IMR-90 (cell line): ENCODE data around the gene RBBP6. TPM values are rescaled to one million over a fixed set of nuclear protein-coding genes. Genes with fewer than 3 reads are reported as not detected.

ENCODE experiments used
- ATAC-seq: fragments of 200-7000 bp; cut with Tn5 transposase; 2 replicates; pipeline ENCODE4 v1.9.1; 2020; ENCODE audit warnings: low read depth, mild to moderate bottlenecking, moderate library complexity
- BruUV-seq: library from RNA; stranded (reverse); fragments of 400-500 nt; replicated peaks from 2 replicates; lab custom pipeline; 2021; lab: Mats Ljungman, UMichigan
- CTCF ChIA-PET: fragments of 300-600 bp; formaldehyde crosslinking; extraction: SDS; loops from one replicate; lab custom pipeline; 2021; ENCODE audit warnings: antibody characterized with exemption; lab: Yijun Ruan, JAX
- POLR2A ChIA-PET: fragments of 300-600 bp; sonication (Branson Sonifier 250); formaldehyde crosslinking; loops from one replicate; lab custom pipeline; 2022; ENCODE audit warnings: antibody characterized with exemption; ENCODE audit not compliant: unreplicated experiment; lab: Charles Lee
- DNase-seq: peaks from one replicate; pipeline ENCODE4 v3.0.0; 2013
- H2AFZ ChIP-seq: replicated peaks from 2 replicates; pipeline ENCODE3; 2013; ENCODE audit warnings: low read length, mild to moderate bottlenecking; ENCODE audit not compliant: poor library complexity
- H2AK5ac ChIP-seq: 2 replicates; pipeline ENCODE4 v1.6.1; 2013; ENCODE audit warnings: low read depth, low read length, inconsistent platforms
- H2AK9ac ChIP-seq: replicated peaks from 2 replicates; pipeline ENCODE3; 2013; ENCODE audit warnings: mild to moderate bottlenecking, low read depth, low read length, moderate library complexity; ENCODE audit not compliant: poor library complexity
- H2BK120ac ChIP-seq: 2 replicates; pipeline ENCODE4 v1.6.1; 2013; ENCODE audit warnings: low read depth, low read length, inconsistent platforms
- H2BK15ac ChIP-seq: 3 replicates; pipeline ENCODE4 v1.6.1; 2013; ENCODE audit warnings: low read depth, low read length, inconsistent platforms
- H2BK20ac ChIP-seq: 2 replicates; pipeline ENCODE4 v1.6.1; 2013; ENCODE audit warnings: low read depth, mild to moderate bottlenecking, inconsistent platforms, low read length, moderate library complexity
- H2BK5ac ChIP-seq: 2 replicates; pipeline ENCODE4 v1.6.1; 2013; ENCODE audit warnings: mild to moderate bottlenecking, low read depth, low read length, inconsistent platforms; ENCODE audit not compliant: poor library complexity, severe bottlenecking
- H3K14ac ChIP-seq: replicated peaks from 2 replicates; pipeline ENCODE4 v1.6.1; 2013; ENCODE audit warnings: low read depth, low read length, inconsistent platforms
- H3K18ac ChIP-seq: 2 replicates; pipeline ENCODE4 v1.6.1; 2013; ENCODE audit warnings: low read depth, low read length, control low read depth
- H3K23ac ChIP-seq: 2 replicates; pipeline ENCODE4 v1.6.1; 2013; ENCODE audit warnings: low read depth, low read length, inconsistent platforms
- H3K27ac ChIP-seq: 2 replicates; pipeline ENCODE4 v1.5.1; 2013; ENCODE audit warnings: mild to moderate bottlenecking, control low read depth, low read length; ENCODE audit not compliant: insufficient read depth
- H3K27me3 ChIP-seq: 2 replicates; pipeline ENCODE4 v1.6.1; 2013; ENCODE audit warnings: low read length; ENCODE audit not compliant: control insufficient read depth, insufficient read depth
- H3K36me3 ChIP-seq: 2 replicates; pipeline ENCODE4 v1.6.1; 2013; ENCODE audit warnings: low read length, mixed read lengths; ENCODE audit not compliant: control insufficient read depth, insufficient read depth
- H3K4ac ChIP-seq: 2 replicates; pipeline ENCODE4 v1.6.1; 2013; ENCODE audit warnings: low read depth, low read length, inconsistent platforms
- H3K4me1 ChIP-seq: 2 replicates; pipeline ENCODE4 v1.6.1; 2013; ENCODE audit warnings: low read length, mixed read lengths; ENCODE audit not compliant: control insufficient read depth, insufficient read depth
- H3K4me2 ChIP-seq: 2 replicates; pipeline ENCODE4 v1.6.1; 2013; ENCODE audit warnings: low read depth, mild to moderate bottlenecking, control low read depth, low read length, moderate library complexity
- H3K4me3 ChIP-seq: 2 replicates; pipeline ENCODE4 v1.5.1; 2013; ENCODE audit warnings: low read depth, mild to moderate bottlenecking, control low read depth, low read length, moderate library complexity; ENCODE audit not compliant: insufficient read depth
- H3K56ac ChIP-seq: 2 replicates; pipeline ENCODE4 v1.6.1; 2013; ENCODE audit warnings: low read length, inconsistent platforms; ENCODE audit not compliant: insufficient read depth; ENCODE audit errors: extremely low read depth
- H3K79me1 ChIP-seq, 2 experiments: 2 replicates each; pipeline ENCODE4 v1.6.1; 2013; ENCODE audit warnings: low read length in 2 of 2, inconsistent platforms in 1 of 2, low read depth in 1 of 2
- H3K9ac ChIP-seq: 2 replicates; pipeline ENCODE4 v1.6.1; 2013; ENCODE audit warnings: low read depth, low read length, control low read depth
- H3K9me1 ChIP-seq: 2 replicates; pipeline ENCODE4 v1.6.1; 2013; ENCODE audit warnings: low read length, inconsistent platforms; ENCODE audit not compliant: insufficient read depth
- H3K9me3 ChIP-seq: 2 replicates; pipeline ENCODE4 v1.6.1; 2013; ENCODE audit warnings: low read length; ENCODE audit not compliant: control insufficient read depth, insufficient read depth
- H4K20me1 ChIP-seq: 2 replicates; pipeline ENCODE4 v1.6.1; 2013; ENCODE audit warnings: low read length, inconsistent platforms; ENCODE audit not compliant: insufficient read depth
- H4K5ac ChIP-seq: 2 replicates; pipeline ENCODE4 v1.6.1; 2013; ENCODE audit warnings: mild to moderate bottlenecking, low read depth, low read length, control low read depth
- H4K8ac ChIP-seq, 2 experiments: 2 replicates each; pipeline ENCODE4 v1.6.1; 2013; ENCODE audit warnings: low read depth in 2 of 2, low read length in 2 of 2, control low read depth in 1 of 2, inconsistent platforms in 1 of 2
- H4K91ac ChIP-seq: 2 replicates; pipeline ENCODE4 v1.6.1; 2013; ENCODE audit warnings: low read depth, low read length, inconsistent platforms; ENCODE audit not compliant: insufficient read depth
- MAZ ChIP-seq: IDR thresholded peaks from 2 replicates; pipeline ENCODE4 v1.6.1; 2012; ENCODE audit warnings: low read depth, mild to moderate bottlenecking, low read length, improper control_type of control experiment, moderate library complexity, borderline replicate concordance
- MXI1 ChIP-seq: IDR thresholded peaks from 2 replicates; pipeline ENCODE4 v1.6.1; 2012; ENCODE audit warnings: low read depth, mild to moderate bottlenecking, low read length, moderate library complexity, borderline replicate concordance
- WGBS, 2 experiments: methylation state at CpG; one replicate each; pipeline versions ENCODE4 v1.1.5 to v1.1.7; 2013; ENCODE audit warnings: missing lambda C conversion rate in 2 of 2; ENCODE audit not compliant: insufficient read length in 1 of 2; ENCODE audit errors: extremely low coverage in 2 of 2; 5-methylcytosine and 5-hydroxymethylcytosine counted together
- dilution Hi-C: fragments of 300-500 bp; cut with HindIII; formaldehyde crosslinking; loops from one replicate; pipeline ENCODE4 v1.14.3; 2018; ENCODE audit warnings: low sequenced_read_pairs; ENCODE audit not compliant: unreplicated experiment
- in situ Hi-C: fragments of 300-500 bp; cut with MboI; formaldehyde crosslinking; loops from 3 replicates; pipeline ENCODE4 v1.14.3; 2019; ENCODE audit warnings: low sequenced_read_pairs, inconsistent platforms, mixed read lengths
- intact Hi-C: fragments of 100-400 bp; cut with micrococcal nuclease; formaldehyde crosslinking; loops from 2 replicates; pipeline ENCODE4 v1.10.0; 2022
- polyA plus RNA-seq, 3 experiments: library from polyadenylated mRNA; depleted of rRNA; stranded (reverse); fragments of >200 nt; gene quantifications; 2 replicates each; pipeline ENCODE4 v1.2.3, GENCODE V29; 2012; ENCODE audit warnings: low replicate concordance in 1 of 3
- total RNA-seq: library from RNA; depleted of rRNA; stranded (reverse); fragments of >200 nt; gene quantifications from 2 replicates; pipeline ENCODE4 v1.2.3, GENCODE V29; 2012

RBBP6 gene
- total and polyA plus RNA-seq, 2 of the 4 experiments (the other 2 are of a cell fraction), result 7.2 to 17.8 TPM

- peak overlapping the region; percentile 80 for H2BK120ac ChIP-seq
- peak overlapping the region; percentile 96 for H3K4ac ChIP-seq
- peak overlapping the region; percentile 98 for H3K14ac ChIP-seq
- H4K5ac ChIP-seq, result 0 out of 2 replicates have a peak overlapping the region, but pooled peaks have one; percentile 5
- H3K4me1 ChIP-seq, result peaks cover 5% of the 10 kb centered on the region; the same call in 1 of the 2 replicates
- H3K27ac ChIP-seq, result peak overlapping the region; percentile 94
- peak overlapping the region; percentile 98 for H3K23ac ChIP-seq
- H3K4me2 ChIP-seq, result peak overlapping the region; percentile 93
- H2BK5ac ChIP-seq, result peak overlapping the region; percentile 95
- H3K56ac ChIP-seq, result peak overlapping the region; percentile 83
- WGBS, 2 experiments, result 0% methylated on average over 15 of the region's 64 CpGs; no CpG with 5 or more reads in 1 of the 2 experiments
- dilution Hi-C loops (no loop called here), in situ Hi-C loops (loop anchor here (25.0 kb wide), 1 partner anchor 697 kb away; no protein-coding TSS in a partner anchor), intact Hi-C loops (loop anchor here (10.0 kb wide), 1 partner anchor 715 kb away; the partner anchor contains the start of gene ZKSCAN2)
- H3K4me3 ChIP-seq, result peak overlapping the region; percentile 86
- H3K9me3 ChIP-seq, result no peaks in the 10 kb centered on the region
- peak overlapping the region; percentile 98 for H2AK9ac ChIP-seq
- peak overlapping the region; percentile 94 for H2AFZ ChIP-seq
- peak overlapping the region; percentile 96 for H3K9ac ChIP-seq
- no TSS peak for BruUV-seq
- peaks cover 0 to 12% of the 10 kb centered on the region in 2 experiments; a peak in 2 of 4 replicates for H3K79me1 ChIP-seq
- peak; percentile 19 for DNase-seq
- H2BK20ac ChIP-seq, result no peak overlapping the region
- H3K9me1 ChIP-seq, result peaks cover 3% of the 10 kb centered on the region; the same call in 1 of the 2 replicates
- CTCF ChIA-PET, result interaction anchor here (0.6 to 1.1 kb wide), 2 partner anchors 23 to 162 kb away, joined by 3 read pairs; no protein-coding TSS in a partner anchor
- no peaks in the 10 kb centered on the region for H3K36me3 ChIP-seq
- peak overlapping the region; percentile 25 for H2AK5ac ChIP-seq
- peak overlapping the region; percentile 92 for H4K91ac ChIP-seq
- peaks cover 52% of the 10 kb centered on the region for H4K20me1 ChIP-seq
- ATAC-seq, result peak; percentile 38
- no peak overlapping the region for H2BK15ac ChIP-seq
- POLR2A ChIA-PET, result interaction anchor here (1.3 kb wide), 1 partner anchor 13 kb away, joined by 8 read pairs; no protein-coding TSS in a partner anchor
- H4K8ac ChIP-seq, result peak overlapping the region; percentile 76 to 91; a peak in 3 of 4 replicates
- H3K18ac ChIP-seq, result peak overlapping the region; percentile 62; the same call in 1 of the 2 replicates
- H3K27me3 ChIP-seq, result no peaks in the 10 kb centered on the region
- TF ChIP-seq MAZ (no peak), MXI1 (peak; percentile 44; the same call in 1 of the 2 replicates)
Observed at GRCh38 chr16:24539850-24540601, 660 bp downstream of the RBBP6 start.
